Measurements from ENCODE around the gene TMEM248. TPM values are rescaled to one million over a fixed set of nuclear protein-coding genes. Genes with fewer than 3 reads are reported as not detected.
"Not testable (repeated sequence)": the region's sequence is repeated elsewhere in the genome, so short reads cannot be mapped to it uniquely, and the experiment has no call there.

TMEM248 gene
- total RNA-seq, 1 experiment from 2014 or later = 61.1 TPM

- Histone ChIP-seq H4K20me1 (ENCODE audit: low read length) (no peaks in the 10 kb centered on the region), H3K27me3 (ENCODE audit: low read length) (no peaks in the 10 kb centered on the region), H3K79me2 (ENCODE audit: low read length) (no peaks in the 10 kb centered on the region), H3K9ac (ENCODE audit: low read length) (no peak overlapping the region), H3K4me1 (ENCODE audit: insufficient read depth, low read length) (no peaks in the 10 kb centered on the region), H3K9me2 (replicated peaks; ENCODE audit: low read length) (no peaks in the 10 kb centered on the region), H3F3A (ENCODE audit: low read length, unreplicated experiment) (no peaks in the 10 kb centered on the region), H3K9me3 (ENCODE audit: low read length) (no peaks in the 10 kb centered on the region), H2AFZ (ENCODE audit: low read length) (no peak overlapping the region), H3K4me2 (ENCODE audit: low read length) (no peak overlapping the region), H3K36me3 (ENCODE audit: low read depth, low read length) (no peaks in the 10 kb centered on the region), H3K27ac (ENCODE audit: low read length) (no peak overlapping the region), H3K4me3 (ENCODE audit: low read length) (no peak overlapping the region)
- intact Hi-C loops (cut with micrococcal nuclease) = no loop called here
- DNase-seq (no peak), ATAC-seq (no peak)
- ChIA-PET POLR2A (ENCODE audit: unreplicated experiment) (no interaction called here), CTCF (no interaction called here)
- TF ChIP-seq EZH2 (IDR thresholded peaks at IDR 0.05; ENCODE audit: low read length, unreplicated experiment) (no peak), CTCF (conservative IDR thresholded peaks at IDR 0.05; ENCODE audit: low read depth, low read length) (no peak), EZH2phosphoT487 (IDR thresholded peaks at IDR 0.05; ENCODE audit: borderline replicate concordance, low read length) (no peak)
- BruUV-seq (replicated peaks) = no TSS peak
Measured at GRCh38 chr7:66974986-66975590, 54.1 kb downstream of the TMEM248 start.

GRCh38 chr7:66978312-66978711 is 57.3 kb downstream of the TMEM248 start:
- H3K27ac ChIP-seq (ENCODE audit: low read length); H3K4me2 ChIP-seq (ENCODE audit: low read length); H2AFZ ChIP-seq (ENCODE audit: low read length); ATAC-seq; H3F3A ChIP-seq (ENCODE audit: low read length, unreplicated experiment); POLR2A ChIA-PET (ENCODE audit: unreplicated experiment); H3K27me3 ChIP-seq (ENCODE audit: low read length); H3K4me1 ChIP-seq (ENCODE audit: insufficient read depth, low read length); intact Hi-C loops (cut with micrococcal nuclease); H3K9me3 ChIP-seq (ENCODE audit: low read length); H3K79me2 ChIP-seq (ENCODE audit: low read length); H3K36me3 ChIP-seq (ENCODE audit: low read depth, low read length); H4K20me1 ChIP-seq (ENCODE audit: low read length); BruUV-seq (replicated peaks); CTCF ChIA-PET; H3K9ac ChIP-seq (ENCODE audit: low read length); DNase-seq; H3K4me3 ChIP-seq (ENCODE audit: low read length); H3K9me2 ChIP-seq (replicated peaks; ENCODE audit: low read length): not testable (repeated sequence)

GRCh38 chr7:66979013-66979412 is 58.0 kb downstream of the TMEM248 start:
- DNase-seq; H3K9me3 ChIP-seq (ENCODE audit: low read length); H3K9me2 ChIP-seq (replicated peaks; ENCODE audit: low read length); H3K27me3 ChIP-seq (ENCODE audit: low read length); H4K20me1 ChIP-seq (ENCODE audit: low read length); H3K79me2 ChIP-seq (ENCODE audit: low read length); BruUV-seq (replicated peaks); intact Hi-C loops (cut with micrococcal nuclease); H3F3A ChIP-seq (ENCODE audit: low read length, unreplicated experiment); H3K4me1 ChIP-seq (ENCODE audit: insufficient read depth, low read length); H2AFZ ChIP-seq (ENCODE audit: low read length); CTCF ChIA-PET; H3K9ac ChIP-seq (ENCODE audit: low read length); H3K4me3 ChIP-seq (ENCODE audit: low read length); H3K4me2 ChIP-seq (ENCODE audit: low read length); POLR2A ChIA-PET (ENCODE audit: unreplicated experiment); ATAC-seq; H3K36me3 ChIP-seq (ENCODE audit: low read depth, low read length); H3K27ac ChIP-seq (ENCODE audit: low read length): not testable (repeated sequence)

- H3K36me3 ChIP-seq (ENCODE audit: low read depth, low read length); H3K27ac ChIP-seq (ENCODE audit: low read length); H3K4me1 ChIP-seq (ENCODE audit: insufficient read depth, low read length); ATAC-seq; POLR2A ChIA-PET (ENCODE audit: unreplicated experiment); H3K79me2 ChIP-seq (ENCODE audit: low read length); H3K9me3 ChIP-seq (ENCODE audit: low read length); H4K20me1 ChIP-seq (ENCODE audit: low read length); H3K27me3 ChIP-seq (ENCODE audit: low read length); H2AFZ ChIP-seq (ENCODE audit: low read length); H3K9me2 ChIP-seq (replicated peaks; ENCODE audit: low read length); BruUV-seq (replicated peaks); H3K9ac ChIP-seq (ENCODE audit: low read length); intact Hi-C loops (cut with micrococcal nuclease); DNase-seq; H3F3A ChIP-seq (ENCODE audit: low read length, unreplicated experiment); H3K4me2 ChIP-seq (ENCODE audit: low read length); H3K4me3 ChIP-seq (ENCODE audit: low read length): not testable (repeated sequence)
- CTCF ChIA-PET = interaction anchor here (0.6 kb wide), 1 partner anchor 734 kb away, joined by 3 read pairs; no protein-coding TSS in a partner anchor
Measured at GRCh38 chr7:66980336-66980735, 59.3 kb downstream of the TMEM248 start.

GRCh38 chr7:66989552-66989951 is 68.5 kb downstream of the TMEM248 start:
- DNase-seq = not testable (repeated sequence)

GRCh38 chr7:66994051-66994450 is 73.0 kb downstream of the TMEM248 start:
- H3K36me3 ChIP-seq (ENCODE audit: low read depth, low read length); H3K9me2 ChIP-seq (replicated peaks; ENCODE audit: low read length); CTCF ChIA-PET; BruUV-seq (replicated peaks); POLR2A ChIA-PET (ENCODE audit: unreplicated experiment); H4K20me1 ChIP-seq (ENCODE audit: low read length); H3K9me3 ChIP-seq (ENCODE audit: low read length); H2AFZ ChIP-seq (ENCODE audit: low read length); ATAC-seq; H3F3A ChIP-seq (ENCODE audit: low read length, unreplicated experiment); intact Hi-C loops (cut with micrococcal nuclease); H3K4me1 ChIP-seq (ENCODE audit: insufficient read depth, low read length); DNase-seq; H3K27me3 ChIP-seq (ENCODE audit: low read length): not testable (repeated sequence)
- Histone ChIP-seq H3K4me3 (ENCODE audit: low read length) (peak overlapping the region; percentile 85), H3K79me2 (ENCODE audit: low read length) (peaks cover 40% of the 10 kb centered on the region), H3K27ac (ENCODE audit: low read length) (0 out of 2 replicates have a peak overlapping the region, but pooled peaks have one; percentile 13), H3K9ac (ENCODE audit: low read length) (peak overlapping the region; percentile 62; the same call in 1 of the 2 replicates), H3K4me2 (ENCODE audit: low read length) (peak overlapping the region; percentile 81)

More at GRCh38 chr7:66989552-66989951, 68.5 kb downstream of the TMEM248 start:
- H2AFZ ChIP-seq (ENCODE audit: low read length); H3F3A ChIP-seq (ENCODE audit: low read length, unreplicated experiment); H3K27ac ChIP-seq (ENCODE audit: low read length); H3K9me3 ChIP-seq (ENCODE audit: low read length); H3K4me1 ChIP-seq (ENCODE audit: insufficient read depth, low read length); intact Hi-C loops (cut with micrococcal nuclease); H4K20me1 ChIP-seq (ENCODE audit: low read length); BruUV-seq (replicated peaks); H3K4me2 ChIP-seq (ENCODE audit: low read length); H3K4me3 ChIP-seq (ENCODE audit: low read length); CTCF ChIA-PET; H3K27me3 ChIP-seq (ENCODE audit: low read length); H3K9ac ChIP-seq (ENCODE audit: low read length); H3K9me2 ChIP-seq (replicated peaks; ENCODE audit: low read length); ATAC-seq; POLR2A ChIA-PET (ENCODE audit: unreplicated experiment): not testable (repeated sequence)
- Histone ChIP-seq H3K36me3 (ENCODE audit: low read depth, low read length) (peaks cover 10% of the 10 kb centered on the region), H3K79me2 (ENCODE audit: low read length) (peaks cover 17% of the 10 kb centered on the region)
